ENCODE results near the gene TKTL1. TPM values are rescaled to one million over a fixed set of nuclear protein-coding genes. Genes with fewer than 3 reads are reported as not detected.
"Not testable (repeated sequence)": the region's sequence is repeated elsewhere in the genome, so short reads cannot be mapped to it uniquely, and the experiment has no call there.

TKTL1 gene, protein sequence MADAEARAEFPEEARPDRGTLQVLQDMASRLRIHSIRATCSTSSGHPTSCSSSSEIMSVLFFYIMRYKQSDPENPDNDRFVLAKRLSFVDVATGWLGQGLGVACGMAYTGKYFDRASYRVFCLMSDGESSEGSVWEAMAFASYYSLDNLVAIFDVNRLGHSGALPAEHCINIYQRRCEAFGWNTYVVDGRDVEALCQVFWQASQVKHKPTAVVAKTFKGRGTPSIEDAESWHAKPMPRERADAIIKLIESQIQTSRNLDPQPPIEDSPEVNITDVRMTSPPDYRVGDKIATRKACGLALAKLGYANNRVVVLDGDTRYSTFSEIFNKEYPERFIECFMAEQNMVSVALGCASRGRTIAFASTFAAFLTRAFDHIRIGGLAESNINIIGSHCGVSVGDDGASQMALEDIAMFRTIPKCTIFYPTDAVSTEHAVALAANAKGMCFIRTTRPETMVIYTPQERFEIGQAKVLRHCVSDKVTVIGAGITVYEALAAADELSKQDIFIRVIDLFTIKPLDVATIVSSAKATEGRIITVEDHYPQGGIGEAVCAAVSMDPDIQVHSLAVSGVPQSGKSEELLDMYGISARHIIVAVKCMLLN
- 0.25 TPM for polyA plus RNA-seq (2012; ENCODE audit: insufficient read length, low read depth)

DNA sequence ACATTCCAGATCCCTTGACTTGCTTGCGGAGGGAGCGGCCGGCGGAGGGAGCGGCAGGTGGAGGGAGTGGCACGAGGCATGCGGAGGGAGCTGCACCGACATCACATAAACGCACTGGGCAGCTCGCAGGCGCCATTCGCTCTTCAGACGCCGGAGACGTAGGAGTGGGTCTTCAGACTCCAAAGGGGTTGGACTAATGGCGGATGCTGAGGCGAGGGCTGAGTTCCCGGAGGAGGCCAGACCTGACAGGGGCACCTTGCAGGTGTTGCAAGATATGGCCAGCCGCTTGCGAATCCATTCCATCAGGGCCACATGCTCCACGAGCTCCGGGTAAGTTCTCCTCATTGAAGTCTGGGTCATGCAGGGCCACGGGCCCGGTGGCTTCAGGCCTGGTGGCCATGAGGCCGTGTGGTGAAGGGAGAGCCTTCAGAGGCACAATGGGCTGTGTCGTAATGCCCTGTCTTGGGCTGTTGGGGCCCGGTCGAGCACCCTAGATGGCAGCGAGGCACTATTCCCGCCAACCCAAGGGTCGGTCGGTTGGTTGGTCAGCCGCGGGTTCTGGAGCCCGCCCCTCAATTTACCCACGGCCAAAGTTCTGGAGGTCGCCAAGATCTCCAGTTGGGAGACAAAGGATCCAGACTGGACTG is at the start of gene TKTL1:
TKTL1 (plus strand) TSS at position 132 of the 647 bp plus-strand sequence; CDS start at position 197, 65 bp downstream.
- TF ChIP-seq, protein P1, sequence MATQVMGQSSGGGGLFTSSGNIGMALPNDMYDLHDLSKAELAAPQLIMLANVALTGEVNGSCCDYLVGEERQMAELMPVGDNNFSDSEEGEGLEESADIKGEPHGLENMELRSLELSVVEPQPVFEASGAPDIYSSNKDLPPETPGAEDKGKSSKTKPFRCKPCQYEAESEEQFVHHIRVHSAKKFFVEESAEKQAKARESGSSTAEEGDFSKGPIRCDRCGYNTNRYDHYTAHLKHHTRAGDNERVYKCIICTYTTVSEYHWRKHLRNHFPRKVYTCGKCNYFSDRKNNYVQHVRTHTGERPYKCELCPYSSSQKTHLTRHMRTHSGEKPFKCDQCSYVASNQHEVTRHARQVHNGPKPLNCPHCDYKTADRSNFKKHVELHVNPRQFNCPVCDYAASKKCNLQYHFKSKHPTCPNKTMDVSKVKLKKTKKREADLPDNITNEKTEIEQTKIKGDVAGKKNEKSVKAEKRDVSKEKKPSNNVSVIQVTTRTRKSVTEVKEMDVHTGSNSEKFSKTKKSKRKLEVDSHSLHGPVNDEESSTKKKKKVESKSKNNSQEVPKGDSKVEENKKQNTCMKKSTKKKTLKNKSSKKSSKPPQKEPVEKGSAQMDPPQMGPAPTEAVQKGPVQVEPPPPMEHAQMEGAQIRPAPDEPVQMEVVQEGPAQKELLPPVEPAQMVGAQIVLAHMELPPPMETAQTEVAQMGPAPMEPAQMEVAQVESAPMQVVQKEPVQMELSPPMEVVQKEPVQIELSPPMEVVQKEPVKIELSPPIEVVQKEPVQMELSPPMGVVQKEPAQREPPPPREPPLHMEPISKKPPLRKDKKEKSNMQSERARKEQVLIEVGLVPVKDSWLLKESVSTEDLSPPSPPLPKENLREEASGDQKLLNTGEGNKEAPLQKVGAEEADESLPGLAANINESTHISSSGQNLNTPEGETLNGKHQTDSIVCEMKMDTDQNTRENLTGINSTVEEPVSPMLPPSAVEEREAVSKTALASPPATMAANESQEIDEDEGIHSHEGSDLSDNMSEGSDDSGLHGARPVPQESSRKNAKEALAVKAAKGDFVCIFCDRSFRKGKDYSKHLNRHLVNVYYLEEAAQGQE (IDR thresholded peaks at IDR 0.05; ENCODE audit: insufficient read depth in 1 of 2, low read depth in 2 of 2, low read length in 2 of 2) = no peak
- no peak for TF ChIP-seq TAF1 (IDR thresholded peaks at IDR 0.05; ENCODE audit: borderline replicate concordance, insufficient read depth, low read length)
- no peak for TF ChIP-seq SIN3A (IDR thresholded peaks at IDR 0.05; ENCODE audit: borderline replicate concordance, insufficient read depth, low read length)
- no peak for TF ChIP-seq FOXP2 (optimal IDR thresholded peaks at IDR 0.05; ENCODE audit: borderline replicate concordance, extremely low read depth, extremely low read length, insufficient read depth)

DNA sequence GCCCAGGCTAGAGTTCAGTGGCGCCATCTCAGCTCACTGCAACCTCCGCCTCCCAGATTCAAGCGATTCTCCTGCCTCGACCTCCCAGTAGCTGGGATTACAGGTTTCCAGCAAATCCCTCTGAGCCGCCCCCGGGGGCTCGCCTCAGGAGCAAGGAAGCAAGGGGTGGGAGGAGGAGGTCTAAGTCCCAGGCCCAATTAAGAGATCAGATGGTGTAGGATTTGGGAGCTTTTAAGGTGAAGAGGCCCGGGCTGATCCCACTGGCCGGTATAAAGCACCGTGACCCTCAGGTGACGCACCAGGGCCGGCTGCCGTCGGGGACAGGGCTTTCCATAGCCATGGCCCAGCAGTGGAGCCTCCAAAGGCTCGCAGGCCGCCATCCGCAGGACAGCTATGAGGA is 38.3 kb upstream of the TKTL1 start, which contains the start of gene OPN1MW3:
OPN1MW3 (plus strand) TSS at position 301 of the 400 bp plus-strand sequence; CDS start at position 339, 38 bp downstream.
- TF ChIP-seq POLR2AphosphoS5 (IDR thresholded peaks at IDR 0.05; ENCODE audit: low read depth, low read length); SIN3A (IDR thresholded peaks at IDR 0.05; ENCODE audit: borderline replicate concordance, insufficient read depth, low read length); FOXP2 (optimal IDR thresholded peaks at IDR 0.05; ENCODE audit: borderline replicate concordance, extremely low read depth, extremely low read length, insufficient read depth): not testable (repeated sequence)

DNA sequence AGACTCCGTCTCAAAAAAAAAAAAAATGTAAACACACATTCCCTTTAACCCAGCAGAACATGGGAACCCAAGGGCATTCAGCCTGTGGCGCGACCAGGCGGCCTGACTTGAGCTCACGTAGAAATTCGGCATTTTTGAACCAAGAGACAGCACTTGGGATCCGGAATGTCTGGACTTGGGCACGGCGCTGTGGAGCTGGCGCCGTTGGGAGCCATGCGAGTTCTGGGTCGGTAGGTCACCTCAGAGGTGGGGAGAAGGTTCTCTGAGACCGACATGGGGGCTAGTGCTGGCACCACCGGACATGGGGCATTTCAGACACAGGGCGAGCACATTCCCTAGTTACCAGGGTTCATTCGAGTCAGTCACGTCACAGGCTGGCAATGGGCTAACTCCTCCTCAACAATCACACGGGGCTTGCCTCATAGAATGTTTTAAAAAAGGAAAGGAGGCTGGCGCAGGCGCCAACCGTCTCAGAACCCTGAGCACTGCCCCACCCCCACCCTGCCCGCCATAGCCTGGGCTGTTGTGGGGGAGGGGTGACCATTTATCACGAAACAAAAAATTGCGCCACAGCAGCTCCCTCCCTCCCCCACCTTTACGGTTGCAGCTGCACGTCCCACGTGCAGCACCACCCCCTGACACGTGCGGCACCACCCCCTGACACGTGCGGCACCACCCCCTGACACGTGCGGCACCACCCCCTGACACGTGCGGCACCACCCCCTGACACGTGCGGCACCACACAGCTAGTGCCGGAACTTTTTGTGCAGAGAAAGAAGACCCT is 612 bp upstream of the TKTL1 start, which contains the start of gene TEX28:
TEX28 (minus strand) TSS at position 334 of the 784 bp plus-strand sequence. CDS start 3,007 bp downstream, outside the sequence.
- TF ChIP-seq, protein P1 (IDR thresholded peaks at IDR 0.05; ENCODE audit: insufficient read depth in 1 of 2, low read depth in 2 of 2, low read length in 2 of 2) = no peak
- no peak for TF ChIP-seq FOXP2 (optimal IDR thresholded peaks at IDR 0.05; ENCODE audit: borderline replicate concordance, extremely low read depth, extremely low read length, insufficient read depth)
- TF ChIP-seq POLR2AphosphoS5 (IDR thresholded peaks at IDR 0.05; ENCODE audit: low read depth, low read length) = no peak
- TF ChIP-seq SIN3A (IDR thresholded peaks at IDR 0.05; ENCODE audit: borderline replicate concordance, insufficient read depth, low read length) = no peak
- TF ChIP-seq TAF1 (IDR thresholded peaks at IDR 0.05; ENCODE audit: borderline replicate concordance, insufficient read depth, low read length) = no peak

DNA sequence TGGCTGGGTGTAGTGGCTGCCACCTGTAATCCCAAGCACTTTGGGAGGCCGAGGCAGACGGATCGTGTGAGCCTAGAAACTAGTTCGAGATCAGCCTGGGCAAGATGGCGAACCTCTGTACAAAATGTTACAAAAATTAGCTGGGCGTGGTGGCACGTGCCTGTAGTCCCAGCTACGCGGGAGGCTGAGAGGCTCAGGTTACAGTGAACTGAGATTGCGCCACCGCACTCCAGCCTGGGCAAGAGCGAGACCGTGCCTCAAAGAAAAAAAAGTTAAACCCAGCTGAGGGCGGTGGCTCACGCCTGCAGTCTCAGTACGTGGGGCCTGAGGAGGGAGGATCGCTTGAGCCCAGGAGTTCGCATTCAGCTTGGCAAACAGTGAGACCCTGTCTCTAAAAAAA is 1.1 kb downstream of the TKTL1 start:
- TF ChIP-seq TAF1 (IDR thresholded peaks at IDR 0.05; ENCODE audit: borderline replicate concordance, insufficient read depth, low read length) (no peak), POLR2AphosphoS5 (IDR thresholded peaks at IDR 0.05; ENCODE audit: low read depth, low read length) (no peak), FOXP2 (optimal IDR thresholded peaks at IDR 0.05; ENCODE audit: borderline replicate concordance, extremely low read depth, extremely low read length, insufficient read depth) (no peak), SIN3A (IDR thresholded peaks at IDR 0.05; ENCODE audit: borderline replicate concordance, insufficient read depth, low read length) (no peak)
- TF ChIP-seq, protein P1 (IDR thresholded peaks at IDR 0.05; ENCODE audit: insufficient read depth in 1 of 2, low read depth in 2 of 2, low read length in 2 of 2) = no peak

All from PFSK-1 (cell line).